HG03135 (cell line): ENCODE results near the gene HSP90AB1.

Experiments used
- ATAC-seq: cut with Tn5 transposase; IDR thresholded peaks from one replicate; pipeline ENCODE4 v1.9.1; 2021; ENCODE audit warnings: mild to moderate bottlenecking, moderate library complexity; ENCODE audit not compliant: unreplicated experiment

Gene HSP90AB1

GRCh38 chr6:44265722-44266233 lies 18.9 kb downstream of the HSP90AB1 start:
- ATAC-seq = no peak

DNA sequence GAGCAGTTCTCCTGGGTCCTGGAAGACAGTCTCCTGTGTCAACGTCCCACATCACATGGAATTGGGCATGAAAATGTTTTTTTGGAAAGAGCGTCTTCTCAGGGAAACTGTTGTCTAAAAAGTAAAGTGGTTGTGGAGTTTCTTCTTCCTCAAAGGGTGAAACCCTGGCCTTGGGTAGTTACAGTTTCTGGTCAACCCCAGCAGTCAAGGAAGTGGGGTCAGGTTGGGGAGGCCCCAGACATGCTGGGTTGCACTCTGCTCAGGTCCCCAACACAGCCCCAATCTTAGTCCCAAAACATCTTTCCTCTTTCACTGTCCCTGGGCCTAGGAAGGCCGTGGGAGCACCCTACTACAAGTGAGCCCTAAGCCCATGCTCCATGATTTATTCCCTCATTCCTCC lies 19.4 kb downstream of the HSP90AB1 start:
- ATAC-seq = peak; percentile 24

DNA sequence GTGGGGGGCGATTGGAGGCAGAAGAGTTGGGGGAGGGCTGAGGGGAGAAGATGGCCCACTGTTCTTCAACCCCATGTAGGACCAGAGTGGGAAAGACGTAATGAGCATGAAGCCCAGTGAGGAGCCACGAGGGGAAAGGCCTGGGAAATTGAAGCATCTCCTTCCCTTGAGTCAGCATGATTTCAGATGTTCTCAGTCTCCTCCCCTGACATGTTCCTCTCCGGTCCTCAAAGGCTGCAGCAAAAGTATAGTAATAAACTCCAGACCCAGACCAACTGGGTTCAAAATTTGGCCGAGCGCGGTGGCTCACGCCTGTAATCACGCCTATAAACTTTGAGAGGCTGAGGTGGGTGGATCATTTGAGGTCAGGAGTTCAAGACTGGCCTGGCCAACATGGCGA lies 20.4 kb downstream of the HSP90AB1 start:
- no peak for ATAC-seq

GRCh38 chr6:44268095-44268628 lies 21.3 kb downstream of the HSP90AB1 start:
- no peak for ATAC-seq

GRCh38 chr6:44269178-44269920 lies 22.4 kb downstream of the HSP90AB1 start:
- no peak for ATAC-seq

GRCh38 chr6:44269921-44270525 lies 23.1 kb downstream of the HSP90AB1 start, which contains the start of gene TMEM151B:
TSS of gene TMEM151B (plus strand) at chr6:44270450. CDS start at chr6:44270743, 293 bp downstream.
- ATAC-seq = no peak

- no peak for ATAC-seq
These were observed 23.9 kb downstream of the HSP90AB1 start for GRCh38 chr6:44270526-44271405.

DNA sequence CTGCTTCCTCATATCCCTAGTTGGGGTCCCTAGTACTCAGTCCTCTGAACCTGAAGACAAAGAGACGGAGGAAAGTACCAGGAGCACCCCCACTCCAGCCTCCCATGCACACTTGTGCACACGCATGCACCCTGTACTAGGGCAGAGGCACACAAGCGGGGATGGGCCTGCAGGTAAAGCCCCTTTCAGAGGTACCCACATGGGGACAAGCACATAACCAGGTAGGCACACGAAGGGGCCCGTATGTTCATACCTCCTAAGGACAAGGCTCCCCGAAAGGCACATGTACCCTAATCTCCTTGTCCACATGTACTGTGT lies 24.5 kb downstream of the HSP90AB1 start:
- no peak for ATAC-seq

GRCh38 chr6:44271914-44272313 lies 25.0 kb downstream of the HSP90AB1 start:
- no peak for ATAC-seq

- no peak for ATAC-seq
These were observed 25.6 kb downstream of the HSP90AB1 start for GRCh38 chr6:44272529-44272928.

- no peak for ATAC-seq
These were observed 26.2 kb downstream of the HSP90AB1 start for GRCh38 chr6:44272999-44273566.

DNA sequence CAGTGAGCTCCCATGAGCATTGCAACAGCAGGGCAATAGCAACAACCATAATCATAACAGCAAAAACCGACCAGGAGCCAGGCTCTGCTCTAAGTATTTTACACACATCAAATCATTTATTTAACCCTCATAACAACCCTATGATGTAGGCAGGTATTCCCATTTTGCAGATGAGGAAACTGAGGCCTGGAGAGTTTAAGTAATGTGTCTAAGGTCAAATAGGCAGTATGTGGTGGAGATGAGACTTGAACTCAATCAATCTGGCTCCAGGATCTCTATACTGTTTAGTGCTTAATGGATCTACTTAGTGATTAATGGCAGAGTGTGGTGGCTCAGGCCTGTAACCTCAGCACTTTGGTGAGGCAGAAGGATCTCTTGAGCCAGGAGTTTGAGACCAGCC lies 26.7 kb downstream of the HSP90AB1 start:
- no peak for ATAC-seq

DNA sequence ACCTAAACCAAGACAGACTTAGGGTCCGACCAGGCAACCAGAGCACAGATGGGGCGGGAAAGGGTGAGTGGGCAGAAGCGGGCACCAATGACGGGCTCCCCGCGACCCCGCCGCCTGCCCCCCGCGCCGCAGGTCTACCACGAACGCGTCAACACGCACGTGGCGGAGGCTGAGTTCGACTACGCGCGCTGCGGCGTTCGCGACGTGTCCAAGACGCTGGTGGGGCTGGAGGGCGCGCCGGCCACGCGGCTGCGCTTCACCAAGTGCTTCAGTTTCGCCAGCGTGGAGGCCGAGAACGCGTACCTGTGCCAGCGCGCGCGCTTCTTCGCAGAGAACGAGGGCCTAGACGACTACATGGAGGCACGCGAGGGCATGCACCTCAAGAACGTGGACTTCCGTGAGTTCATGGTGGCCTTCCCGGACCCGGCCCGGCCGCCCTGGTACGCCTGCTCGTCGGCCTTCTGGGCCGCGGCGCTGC lies 28.4 kb downstream of the HSP90AB1 start:
- ATAC-seq = no peak

DNA sequence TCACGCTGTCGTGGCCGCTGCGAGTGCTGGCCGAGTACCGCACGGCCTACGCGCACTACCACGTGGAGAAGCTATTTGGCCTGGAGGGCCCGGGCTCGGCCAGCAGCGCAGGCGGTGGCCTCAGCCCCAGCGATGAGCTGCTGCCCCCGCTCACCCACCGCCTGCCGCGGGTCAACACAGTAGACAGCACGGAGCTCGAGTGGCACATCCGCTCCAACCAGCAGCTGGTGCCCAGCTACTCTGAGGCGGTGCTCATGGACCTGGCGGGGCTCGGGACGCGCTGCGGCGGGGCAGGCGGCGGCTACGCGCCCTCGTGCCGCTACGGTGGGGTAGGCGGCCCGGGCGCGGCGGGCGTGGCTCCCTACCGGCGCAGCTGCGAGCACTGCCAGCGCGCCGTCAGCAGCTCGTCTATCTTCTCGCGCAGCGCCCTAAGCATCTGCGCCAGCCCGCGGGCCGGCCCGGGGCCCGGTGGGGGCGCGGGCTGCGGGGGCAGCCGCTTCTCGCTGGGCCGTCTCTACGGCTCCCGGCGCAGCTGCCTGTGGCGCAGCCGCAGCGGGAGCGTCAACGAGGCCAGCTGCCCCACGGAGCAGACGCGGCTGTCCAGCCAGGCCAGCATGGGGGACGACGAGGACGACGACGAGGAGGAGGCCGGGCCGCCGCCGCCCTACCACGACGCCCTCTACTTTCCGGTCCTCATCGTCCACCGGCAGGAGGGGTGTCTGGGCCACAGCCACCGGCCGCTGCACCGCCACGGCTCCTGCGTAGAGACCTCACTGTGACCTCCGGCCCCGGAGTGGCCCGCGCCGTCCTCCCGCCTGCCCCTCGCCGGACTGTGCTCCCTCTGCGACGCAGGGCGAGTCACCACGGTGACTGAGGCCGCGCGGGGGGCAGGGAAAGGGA lies 29.1 kb downstream of the HSP90AB1 start:
- no peak for ATAC-seq

DNA sequence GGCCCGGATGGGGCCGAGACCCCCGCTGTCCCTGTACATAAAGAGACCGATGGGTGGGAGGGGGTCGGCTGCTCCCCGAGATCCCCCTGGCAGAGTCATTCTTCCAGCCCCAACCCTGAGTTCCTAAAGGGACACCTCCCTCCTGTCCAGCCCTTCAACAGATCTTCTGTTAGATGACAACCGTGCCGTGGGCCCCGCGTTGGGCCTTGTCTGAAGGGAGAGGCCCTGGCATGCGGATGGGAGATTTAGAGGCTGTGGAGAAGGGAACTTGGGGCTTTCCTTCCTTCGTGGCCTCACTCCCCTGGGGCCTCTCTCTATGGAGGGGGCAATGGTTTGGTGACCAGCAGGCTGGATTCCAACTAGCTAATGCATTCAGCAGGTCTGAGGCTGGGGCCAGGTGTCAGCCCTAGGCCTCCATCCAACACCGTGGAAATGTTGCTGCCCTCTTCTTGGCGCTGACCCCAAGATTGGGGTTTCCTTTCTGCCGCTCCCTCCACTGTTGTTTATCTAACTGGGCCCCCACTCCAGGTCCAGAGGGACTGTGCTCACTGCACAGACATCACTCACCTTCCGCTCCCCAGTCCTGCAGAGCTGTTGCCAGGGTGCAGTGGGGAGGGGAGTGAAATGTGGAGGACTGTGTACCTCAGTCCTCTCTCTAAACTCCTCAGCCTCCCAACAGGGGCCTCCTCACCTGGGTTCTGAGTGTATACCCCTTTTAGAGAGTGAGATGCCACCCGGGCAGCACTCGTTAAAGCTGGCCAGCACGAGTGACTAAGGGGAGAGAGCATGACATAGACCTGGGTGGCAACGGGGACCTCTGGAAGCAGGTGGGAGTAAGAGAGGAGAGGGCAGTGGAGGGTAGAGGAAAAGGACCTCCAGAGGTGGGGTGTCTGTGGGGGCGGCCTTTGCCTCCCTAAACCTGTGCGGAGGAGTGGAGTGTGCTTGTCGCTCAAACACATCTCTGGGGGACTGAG lies 30.1 kb downstream of the HSP90AB1 start:
- no peak for ATAC-seq

DNA sequence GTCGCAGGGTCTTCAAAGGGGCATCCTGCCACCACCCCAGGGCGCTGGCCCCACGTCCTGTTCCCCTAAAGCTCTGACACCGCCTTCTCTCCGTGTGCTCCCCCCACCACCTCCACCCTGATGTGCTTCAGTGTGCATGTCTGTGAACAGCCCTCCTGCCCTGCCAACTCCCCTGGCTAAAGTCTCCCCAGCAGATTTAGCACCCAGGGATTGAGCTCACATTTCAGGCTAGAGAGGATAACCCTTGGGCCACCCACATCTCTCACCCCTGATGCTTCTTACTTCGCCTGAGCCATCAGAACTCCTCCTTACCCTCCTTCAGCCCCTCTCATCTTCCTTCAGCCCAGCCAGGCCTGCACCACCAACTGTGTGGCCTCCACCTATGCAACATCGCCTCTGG lies 30.9 kb downstream of the HSP90AB1 start:
- ATAC-seq = no peak

- ATAC-seq = no peak
These were observed 31.4 kb downstream of the HSP90AB1 start for GRCh38 chr6:44278315-44278714.
